GM12878 (cell line): ENCODE results near the gene TGM2. TPM values are rescaled to one million over a fixed set of nuclear protein-coding genes. Genes with fewer than 3 reads are reported as not detected.

Experiments used
- ATAC-seq: fragments of 200-7000 bp; cut with Tn5 transposase; 3 replicates; pipeline ENCODE4 v1.9.1; 2020; ENCODE audit warnings: mild to moderate bottlenecking, moderate library complexity
- BruUV-seq: library from RNA; stranded (reverse); fragments of 400-500 nt; replicated peaks from 2 replicates; lab custom pipeline; 2021; lab: Mats Ljungman, UMichigan
- CTCF ChIA-PET: fragments of 300-600 bp; sonication (Branson Sonifier 250); formaldehyde crosslinking; extraction: SDS; loops from one replicate; lab custom pipeline; 2021; ENCODE audit warnings: inconsistent platforms; lab: Yijun Ruan, JAX
- POLR2A ChIA-PET: fragments of 350-600 bp; formaldehyde crosslinking; extraction: SDS; loops from one replicate; lab custom pipeline; 2021; ENCODE audit warnings: inconsistent platforms; lab: Charles Lee
- RAD21 ChIA-PET: fragments of 300-600 bp; sonication (Branson Sonifier 250); formaldehyde crosslinking; loops from one replicate; lab custom pipeline; 2023; ENCODE audit warnings: antibody characterized with exemption; ENCODE audit not compliant: unreplicated experiment; lab: Charles Lee
- SMC1A ChIA-PET: fragments of 300-600 bp; sonication (Branson Sonifier 250); formaldehyde crosslinking; loops from one replicate; lab custom pipeline; 2023; ENCODE audit not compliant: unreplicated experiment, uncharacterized antibody; lab: Charles Lee
- DNase-seq: peaks from one replicate; pipeline ENCODE4 v3.0.0-alpha.2; 2011; ENCODE audit warnings: low read depth, low spot score
- FAIRE-seq: peaks from 3 replicates; lab custom pipeline; 2011; peaks lifted over from hg19 to GRCh38; lab: Jason Lieb, UNC
- H2AFZ ChIP-seq: 2 replicates; pipeline ENCODE4 v1.6.0; 2011; ENCODE audit warnings: low read depth, low read length, control low read depth; ENCODE audit not compliant: control insufficient read depth
- H3K27ac ChIP-seq: 2 replicates; pipeline ENCODE4 v1.5.1; 2011; ENCODE audit warnings: control low read depth; ENCODE audit not compliant: control insufficient read depth, insufficient read depth
- H3K27me3 ChIP-seq, 2 experiments: replicated peaks in 1 of 2; 2 replicates each; pipeline versions ENCODE4 v1.6.0 to v1.6.1; 2011; ENCODE audit warnings: low read length in 1 of 2; ENCODE audit not compliant: control insufficient read depth in 2 of 2, insufficient read depth in 2 of 2
- H3K36me3 ChIP-seq, 2 experiments: 2 replicates each; pipeline ENCODE4 v1.5.1; 2011; ENCODE audit warnings: low read length in 1 of 2; ENCODE audit not compliant: control insufficient read depth in 2 of 2, insufficient read depth in 2 of 2
- H3K4me1 ChIP-seq: 2 replicates; pipeline ENCODE4 v1.6.1; 2011; ENCODE audit warnings: mild to moderate bottlenecking, low read length, moderate library complexity, mixed read lengths; ENCODE audit not compliant: control insufficient read depth, insufficient read depth
- H3K4me2 ChIP-seq: 2 replicates; pipeline ENCODE4 v1.6.0; 2011; ENCODE audit warnings: control low read depth; ENCODE audit not compliant: control insufficient read depth, insufficient read depth
- H3K4me3 ChIP-seq: fragments of 200-600 bp; sonication (generic); 2 replicates; pipeline ENCODE4 v1.5.1; 2016
- H3K79me2 ChIP-seq: 2 replicates; pipeline ENCODE4 v1.6.0; 2011; ENCODE audit warnings: low read length; ENCODE audit not compliant: control insufficient read depth, insufficient read depth
- H3K9ac ChIP-seq: 2 replicates; pipeline ENCODE4 v1.8.0; 2011; ENCODE audit warnings: low read length, control low read depth, mixed read lengths; ENCODE audit not compliant: control insufficient read depth, insufficient read depth
- H3K9me3 ChIP-seq: replicated peaks from 3 replicates; pipeline ENCODE4 v1.5.1; 2011; ENCODE audit warnings: mild to moderate bottlenecking, low read length; ENCODE audit not compliant: control insufficient read depth, insufficient read depth
- H4K20me1 ChIP-seq: 2 replicates; pipeline ENCODE4 v1.6.0; 2011; ENCODE audit not compliant: control insufficient read depth, insufficient read depth
- BCL11A ChIP-seq: IDR thresholded peaks from 2 replicates; pipeline ENCODE4 v1.6.1; 2011; ENCODE audit warnings: low read depth, low read length
- BRCA1 ChIP-seq: IDR thresholded peaks from 2 replicates; pipeline ENCODE4 v1.6.1; 2011; ENCODE audit warnings: low read depth, low read length, improper control_type of control experiment
- CBX3 ChIP-seq: fragments of 200-600 bp; sonication (generic); IDR thresholded peaks from 2 replicates; pipeline ENCODE4 v1.6.1; 2016; ENCODE audit warnings: low read depth, borderline replicate concordance
- CHD1 ChIP-seq: IDR thresholded peaks from 2 replicates; pipeline ENCODE4 v1.6.1; 2012; ENCODE audit warnings: low read depth, low read length, improper control_type of control experiment
- CREM ChIP-seq: IDR thresholded peaks from 2 replicates; pipeline ENCODE4 v1.6.1; 2014; ENCODE audit warnings: antibody characterized with exemption, low read depth
- EED ChIP-seq: sonication (generic); IDR thresholded peaks from 2 replicates; pipeline ENCODE4 v1.6.1; 2016; ENCODE audit warnings: antibody characterized with exemption, low read depth
- FOXM1 ChIP-seq: IDR thresholded peaks from 2 replicates; pipeline ENCODE4 v1.6.1; 2012; ENCODE audit warnings: low read depth, mild to moderate bottlenecking, inconsistent platforms, low read length, moderate library complexity
- HDAC6 ChIP-seq: fragments of 200-600 bp; sonication (generic); IDR thresholded peaks from one replicate; pipeline ENCODE4 v1.8.0; 2017; ENCODE audit warnings: antibody characterized with exemption; ENCODE audit not compliant: unreplicated experiment
- IKZF2 ChIP-seq, 2 experiments: fragments of 450-650 bp; IDR thresholded peaks; 2 replicates each; pipeline ENCODE4 v1.6.1; 2017; ENCODE audit warnings: mild to moderate bottlenecking in 2 of 2, moderate library complexity in 2 of 2
- IRF3 ChIP-seq: fragments of 450-650 bp; IDR thresholded peaks from 2 replicates; pipeline ENCODE4 v1.6.1; 2014; ENCODE audit warnings: mild to moderate bottlenecking
- KAT2A ChIP-seq: conservative IDR thresholded peaks from 2 replicates; pipeline ENCODE4 v1.6.1; 2011; ENCODE audit warnings: low read depth, low read length; ENCODE audit not compliant: control insufficient read depth
- LARP7 ChIP-seq: fragments of 450-650 bp; IDR thresholded peaks from 2 replicates; pipeline ENCODE4 v1.6.1; 2017; ENCODE audit warnings: mild to moderate bottlenecking
- MEF2B ChIP-seq: fragments of 450-650 bp; IDR thresholded peaks from 2 replicates; pipeline ENCODE4 v1.6.1; 2018; ENCODE audit warnings: mild to moderate bottlenecking, moderate library complexity; ENCODE audit not compliant: partially characterized antibody, poor library complexity, severe bottlenecking
- PAX5 ChIP-seq: IDR thresholded peaks from 2 replicates; pipeline ENCODE4 v1.6.1; 2011; ENCODE audit warnings: low read depth, low read length, borderline replicate concordance
- POU2F2 ChIP-seq: IDR thresholded peaks from 3 replicates; pipeline ENCODE4 v1.6.1; 2011; ENCODE audit warnings: low read depth, mild to moderate bottlenecking, low read length, borderline replicate concordance
- RB1 ChIP-seq: fragments of 450-650 bp; formaldehyde crosslinking; IDR thresholded peaks from 2 replicates; pipeline ENCODE4 v1.6.1; 2017; ENCODE audit warnings: mild to moderate bottlenecking, borderline replicate concordance
- RUNX3 ChIP-seq: IDR thresholded peaks from 2 replicates; pipeline ENCODE4 v1.6.1; 2012; ENCODE audit warnings: low read length, inconsistent platforms
- SIN3A ChIP-seq: IDR thresholded peaks from 2 replicates; pipeline ENCODE4 v1.6.1; 2012; ENCODE audit warnings: low read depth, low read length, improper control_type of control experiment
- SMAD5 ChIP-seq: IDR thresholded peaks from 2 replicates; pipeline ENCODE4 v1.6.1; 2016; ENCODE audit warnings: antibody characterized with exemption, low read depth
- SMARCA5 ChIP-seq: fragments of 450-650 bp; IDR thresholded peaks from 2 replicates; pipeline ENCODE4 v1.6.1; 2017; ENCODE audit warnings: mild to moderate bottlenecking
- SREBF1 ChIP-seq: IDR thresholded peaks from 2 replicates; pipeline ENCODE4 v1.6.1; 2012; ENCODE audit warnings: mild to moderate bottlenecking, low read length
- TAF1 ChIP-seq: IDR thresholded peaks from 2 replicates; pipeline ENCODE4 v1.6.1; 2011; ENCODE audit warnings: mild to moderate bottlenecking, low read depth, low read length, borderline replicate concordance
- ZNF24 ChIP-seq: fragments of 450-650 bp; IDR thresholded peaks from 2 replicates; pipeline ENCODE4 v1.6.1; 2017; ENCODE audit warnings: antibody characterized with exemption, mild to moderate bottlenecking
- WGBS: methylation state at CpG from one replicate; pipeline ENCODE4 v1.1.6; 2016; ENCODE audit warnings: low lambda C conversion rate; ENCODE audit not compliant: insufficient replicate concordance, insufficient coverage; ENCODE audit errors: missing lambda C conversion rate; 5-methylcytosine and 5-hydroxymethylcytosine counted together
- in situ Hi-C: fragments of 300-500 bp; cut with MboI; formaldehyde crosslinking; loops from 9 replicates; pipeline ENCODE4 v1.14.3; 2018; ENCODE audit warnings: mixed read lengths
- intact Hi-C: fragments of 100-400 bp; cut with micrococcal nuclease; formaldehyde crosslinking; loops from one replicate; pipeline ENCODE4 v1.14.2; 2022; ENCODE audit not compliant: unreplicated experiment
- polyA plus RNA-seq, 11 experiments: library from polyadenylated mRNA; depleted of rRNA in 4 of 11; unstranded in 6 of 11; stranded (reverse) in 5 of 11; fragments of >200 nt; fragmentation: Nextera tagmentation in 4 of 11; fragmentation: Illumina TruSeq in 1 of 11; extraction: Ambion mirVana in 4 of 11; extraction: Trizol in 1 of 11; gene quantifications; 1 replicate in 1 of 11; 2 replicates in 10 of 11; pipeline versions ENCODE4 v1.2.1 to v1.2.3, GENCODE V29; 2011 to 2016; ENCODE audit warnings: inconsistent platforms in 2 of 11, missing spikeins in 2 of 11, low read depth in 1 of 11
- total RNA-seq, 4 experiments: library from RNA; depleted of rRNA in 3 of 4; stranded (reverse); fragments of >200 nt in 3 of 4; fragmentation: Illumina TruSeq in 1 of 4; extraction: Trizol in 1 of 4; gene quantifications; 2 replicates each; pipeline versions ENCODE4 v1.2.1 to v1.2.3, GENCODE V29; 2013 to 2021
- TF ChIP-seq, protein P1 (sequence below): fragments of 450-650 bp; IDR thresholded peaks from 2 replicates; pipeline ENCODE4 v1.6.1; 2017; ENCODE audit warnings: mild to moderate bottlenecking, low read depth, inconsistent platforms; ENCODE audit not compliant: poor library complexity, severe bottlenecking

Gene TGM2
- total and polyA plus RNA-seq, 10 of the 15 experiments (the other 5 are each of a cell fraction or from before 2014, with no cell fraction given), result 0.11 to 1.9 (median 0.51) TPM

GRCh38 chr20:38112261-38112929 is 52.7 kb downstream of the TGM2 start:
- CTCF ChIA-PET, result interaction anchor here (0.6 to 8.4 kb wide), 16 partner anchors 8 to 296 kb away, joined by 3 to 131 read pairs (median 6); partner anchors contain the start of gene TGM2
- Histone ChIP-seq H3K9ac (no peak overlapping the region), H3K79me2 (no peaks in the 10 kb centered on the region), H3K36me3 (no peaks in the 10 kb centered on the region), H3K27me3 (no peaks in the 10 kb centered on the region), H3K27ac (no peak overlapping the region), H3K4me2 (0 out of 2 replicates have a peak overlapping the region, but pooled peaks have one; percentile 9), H3K9me3 (no peaks in the 10 kb centered on the region), H3K4me1 (0 out of 2 replicates have a peak, but pooled peaks cover 3% of the 10 kb centered on the region), H2AFZ (no peak overlapping the region), H3K4me3 (no peak overlapping the region), H4K20me1 (no peaks in the 10 kb centered on the region)
- WGBS, result 60% methylated on average over 11 of the region's 14 CpGs
- BruUV-seq, result no TSS peak
- RAD21 ChIA-PET, result interaction anchor here (0.5 to 6.9 kb wide), 17 partner anchors 11 to 316 kb away, joined by 3 to 88 read pairs (median 5); partner anchors contain the start of gene TGM2
- in situ Hi-C loops, result no loop called here
- no peak for FAIRE-seq
- no peak for DNase-seq
- intact Hi-C loops, result no loop called here
- peak; percentile 82 for ATAC-seq
- POLR2A ChIA-PET, result interaction anchor here (0.7 to 1.7 kb wide), 4 partner anchors 13 to 71 kb away, joined by 3 to 8 read pairs (median 4); no protein-coding TSS in a partner anchor
- SMC1A ChIA-PET, result interaction anchor here (1.0 to 7.0 kb wide), 12 partner anchors 11 to 108 kb away, joined by 3 to 105 read pairs (median 6); no protein-coding TSS in a partner anchor
- TF ChIP-seq IRF3 (no peak), POU2F2 (no peak), ZNF24 (0 out of 2 replicates have a peak, but pooled peaks have one; percentile 37), CHD1 (no peak), CBX3 (no peak), EED (no peak), HDAC6 (no peak), RUNX3 (0 out of 2 replicates have a peak, but pooled peaks have one; percentile 10), IKZF2 (IDR thresholded peaks at IDR 0.05) (0 out of 4 replicates have a peak, but pooled peaks of 1 of the 2 experiments have one; percentile 14), FOXM1 (no peak), PAX5 (peak; percentile 89), KAT2A (no peak), MEF2B (no peak), SIN3A (no peak), BCL11A (0 out of 2 replicates have a peak, but pooled peaks have one; percentile 20), RB1 (no peak), BRCA1 (no peak), TAF1 (no peak), CREM (no peak), SREBF1 (no peak), LARP7 (no peak), SMAD5 (no peak), SMARCA5 (no peak)
- TF ChIP-seq, protein P1, sequence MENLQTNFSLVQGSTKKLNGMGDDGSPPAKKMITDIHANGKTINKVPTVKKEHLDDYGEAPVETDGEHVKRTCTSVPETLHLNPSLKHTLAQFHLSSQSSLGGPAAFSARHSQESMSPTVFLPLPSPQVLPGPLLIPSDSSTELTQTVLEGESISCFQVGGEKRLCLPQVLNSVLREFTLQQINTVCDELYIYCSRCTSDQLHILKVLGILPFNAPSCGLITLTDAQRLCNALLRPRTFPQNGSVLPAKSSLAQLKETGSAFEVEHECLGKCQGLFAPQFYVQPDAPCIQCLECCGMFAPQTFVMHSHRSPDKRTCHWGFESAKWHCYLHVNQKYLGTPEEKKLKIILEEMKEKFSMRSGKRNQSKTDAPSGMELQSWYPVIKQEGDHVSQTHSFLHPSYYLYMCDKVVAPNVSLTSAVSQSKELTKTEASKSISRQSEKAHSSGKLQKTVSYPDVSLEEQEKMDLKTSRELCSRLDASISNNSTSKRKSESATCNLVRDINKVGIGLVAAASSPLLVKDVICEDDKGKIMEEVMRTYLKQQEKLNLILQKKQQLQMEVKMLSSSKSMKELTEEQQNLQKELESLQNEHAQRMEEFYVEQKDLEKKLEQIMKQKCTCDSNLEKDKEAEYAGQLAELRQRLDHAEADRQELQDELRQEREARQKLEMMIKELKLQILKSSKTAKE, result no peak
